ENCODE measurements around the gene FOXN1. TPM values are rescaled to one million over a fixed set of nuclear protein-coding genes. Genes with fewer than 3 reads are reported as not detected.

Gene FOXN1
- polyA plus RNA-seq, 2 of the 4 experiments (the other 2 are of a cell fraction) = not detected

GRCh38 chr17:28529013-28529400 is 22.9 kb downstream of the FOXN1 start:
- Histone ChIP-seq H3K9me3 (no peaks in the 10 kb centered on the region), H3K4me3 (no peak overlapping the region), H3K4me1 (peaks cover 31% of the 10 kb centered on the region), H3K27ac (no peak overlapping the region), H3K4me2 (no peak overlapping the region)
- WGBS (ENCODE audit: missing lambda C conversion rate) = 78% methylated on average over 3 of the region's 3 CpGs
- ChIA-PET CTCF (interaction anchor here (0.7 to 15.1 kb wide), 8 partner anchors 8 to 112 kb away, joined by 3 to 143 read pairs (median 6); no protein-coding TSS in a partner anchor), POLR2A (no interaction called here)
- ATAC-seq (no peak), FAIRE-seq (no peak), DNase-seq (ENCODE audit: low read depth in 1 of 2, low spot score in 1 of 2) (no peak)
- TF ChIP-seq EP300 (IDR thresholded peaks at IDR 0.05) (no peak), REST (IDR thresholded peaks at IDR 0.05) (no peak), FOSB (CRISPR knock-in tag; IDR thresholded peaks at IDR 0.05) (no peak), ZC3H11A (IDR thresholded peaks at IDR 0.05) (no peak), MAZ (IDR thresholded peaks at IDR 0.05; ENCODE audit: borderline replicate concordance, low read depth, low read length) (no peak), E2F6 (IDR thresholded peaks at IDR 0.05; ENCODE audit: borderline replicate concordance, low read depth) (no peak), USF2 (IDR thresholded peaks at IDR 0.05) (no peak), CHD4 (IDR thresholded peaks at IDR 0.05; ENCODE audit: borderline replicate concordance) (no peak), KDM1A (IDR thresholded peaks at IDR 0.05; ENCODE audit: low read depth) (no peak), ESRRA (IDR thresholded peaks at IDR 0.05; ENCODE audit: borderline replicate concordance, low read length) (no peak), GATA3 (IDR thresholded peaks at IDR 0.05; ENCODE audit: borderline replicate concordance) (no peak), BCL3 (IDR thresholded peaks at IDR 0.05) (no peak), ATOH8 (CRISPR knock-in tag; IDR thresholded peaks at IDR 0.05; ENCODE audit: low read depth) (no peak), JUNB (IDR thresholded peaks at IDR 0.05) (no peak), CBX8 (IDR thresholded peaks at IDR 0.05) (no peak), HOXB13 (CRISPR knock-in tag; IDR thresholded peaks at IDR 0.05; ENCODE audit: low read depth) (no peak), RARB (CRISPR knock-in tag; IDR thresholded peaks at IDR 0.05) (no peak), HES2 (IDR thresholded peaks at IDR 0.05) (no peak), HEYL (CRISPR knock-in tag; IDR thresholded peaks at IDR 0.05) (no peak)

GRCh38 chr17:28530250-28530649 is 24.1 kb downstream of the FOXN1 start:
- Histone ChIP-seq H3K4me1 (peaks cover 23% of the 10 kb centered on the region), H3K27ac (no peak overlapping the region), H3K9me3 (no peaks in the 10 kb centered on the region), H3K4me2 (no peak overlapping the region), H3K4me3 (no peak overlapping the region)
- DNase-seq (ENCODE audit: low read depth in 1 of 2, low spot score in 1 of 2) (no peak), FAIRE-seq (no peak), ATAC-seq (no peak)
- POLR2A ChIA-PET = no interaction called here
- 83% methylated on average over 4 of the region's 4 CpGs for WGBS (ENCODE audit: missing lambda C conversion rate)
- TF ChIP-seq FOSL2 (IDR thresholded peaks at IDR 0.05) (no peak), FOSL2 (CRISPR knock-in tag; IDR thresholded peaks at IDR 0.05) (no peak), ZFP36 (IDR thresholded peaks at IDR 0.05; ENCODE audit: borderline replicate concordance, partially characterized antibody) (peak; percentile 60)
- CTCF ChIA-PET = interaction anchor here (1.4 to 15.1 kb wide), 3 partner anchors 10 to 27 kb away, joined by 4 to 143 read pairs (median 17); no protein-coding TSS in a partner anchor

Measured in A549 (cell line).